NCI-H69 (cell line): ENCODE results near the gene CDK10.
"Not testable (repeated sequence)": the region's sequence is repeated elsewhere in the genome, so short reads cannot be mapped to it uniquely, and the experiment has no call there.

ENCODE experiments used
- DNase-seq: peaks from one replicate; lab custom pipeline; 2025; lab: John Stamatoyannopoulos, UW

CDK10 gene

DNA sequence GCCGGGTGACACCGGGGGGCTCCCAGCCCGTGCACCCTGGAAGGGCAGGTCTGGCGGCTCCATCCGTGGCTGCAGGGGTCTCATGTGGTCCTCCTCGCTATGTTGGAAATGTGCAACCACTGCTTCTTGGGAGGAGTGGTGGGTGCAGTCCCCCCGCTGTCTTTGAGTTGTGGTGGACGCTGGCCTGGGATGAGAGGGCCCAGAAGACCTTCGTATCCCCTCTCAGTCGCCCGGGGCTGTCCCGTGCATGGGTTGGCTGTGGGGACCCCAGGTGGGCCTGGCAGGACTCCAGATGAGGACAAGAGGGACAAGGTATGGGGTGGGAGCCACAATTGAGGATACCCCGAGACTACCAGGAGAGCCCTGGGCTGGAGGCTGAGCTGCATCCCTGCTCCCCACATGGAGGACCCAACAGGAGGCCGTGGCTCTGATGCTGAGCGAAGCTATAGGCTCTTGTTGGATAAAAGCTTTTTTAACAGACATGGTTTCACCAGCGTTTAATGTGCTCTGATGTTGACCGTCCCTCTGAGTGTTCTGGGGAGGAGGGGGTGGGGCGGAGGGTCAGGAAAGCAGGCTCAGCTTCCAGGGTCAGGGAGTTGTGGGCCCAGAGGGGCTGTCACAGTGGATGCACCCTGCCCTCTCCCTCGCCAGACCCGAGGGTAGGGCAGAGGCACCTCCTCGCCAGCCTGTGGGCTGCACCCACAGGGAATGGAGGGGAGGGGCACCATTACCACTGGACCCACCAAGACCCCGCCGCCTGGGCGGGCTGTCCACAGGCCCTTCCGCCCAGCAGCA lies 9.6 kb downstream of the CDK10 start:
- no peak for DNase-seq

DNA sequence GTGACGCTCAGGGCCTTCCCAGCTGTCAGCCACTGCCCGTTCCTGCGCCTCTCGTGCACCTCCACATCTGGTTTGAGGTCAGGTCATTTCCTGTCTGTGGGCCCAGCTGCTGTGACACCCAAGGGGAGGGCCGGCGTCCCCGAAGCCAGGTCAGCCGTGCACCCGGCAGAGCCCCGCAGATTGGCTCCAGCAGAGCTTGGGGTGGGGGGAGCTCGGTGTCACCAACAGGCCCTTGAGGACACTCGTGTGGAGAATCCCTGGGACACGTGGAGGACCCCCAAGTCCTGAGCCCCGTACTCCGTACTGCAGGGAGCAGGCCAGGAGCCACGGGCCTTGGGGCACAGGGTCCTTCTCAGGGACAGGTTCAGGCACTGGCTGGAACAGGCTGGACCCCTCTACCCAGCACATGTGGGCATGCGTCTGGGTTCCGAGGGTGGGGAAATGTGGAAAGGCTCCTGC lies 10.2 kb downstream of the CDK10 start:
- no peak for DNase-seq

DNA sequence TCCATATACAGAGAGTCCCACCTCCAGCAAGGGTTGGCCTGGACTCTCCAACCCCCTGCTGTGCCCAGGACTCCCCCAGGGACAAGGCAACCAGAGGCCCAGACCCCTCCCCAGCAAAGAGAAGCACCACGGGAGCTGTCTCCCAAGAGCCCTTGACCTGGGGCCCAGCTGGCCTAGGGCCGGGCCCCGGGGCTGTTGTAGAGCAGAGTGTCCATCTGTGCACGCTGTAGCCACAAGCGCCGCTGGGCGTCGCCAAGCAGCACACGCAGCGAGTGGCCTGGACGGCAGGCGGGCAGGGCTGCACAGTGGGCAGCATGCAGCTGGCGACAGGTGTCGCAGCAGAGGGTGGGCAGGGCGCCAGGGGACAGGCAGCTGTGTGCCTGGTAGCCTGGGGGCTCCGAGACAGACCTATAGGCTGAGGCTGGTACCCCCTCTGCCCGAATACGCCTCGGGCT lies 10.7 kb downstream of the CDK10 start:
- DNase-seq: peak; percentile 86

- peak; percentile 57 for DNase-seq
Observed at GRCh38 chr16:89697616-89698331, 11.3 kb downstream of the CDK10 start.

DNA sequence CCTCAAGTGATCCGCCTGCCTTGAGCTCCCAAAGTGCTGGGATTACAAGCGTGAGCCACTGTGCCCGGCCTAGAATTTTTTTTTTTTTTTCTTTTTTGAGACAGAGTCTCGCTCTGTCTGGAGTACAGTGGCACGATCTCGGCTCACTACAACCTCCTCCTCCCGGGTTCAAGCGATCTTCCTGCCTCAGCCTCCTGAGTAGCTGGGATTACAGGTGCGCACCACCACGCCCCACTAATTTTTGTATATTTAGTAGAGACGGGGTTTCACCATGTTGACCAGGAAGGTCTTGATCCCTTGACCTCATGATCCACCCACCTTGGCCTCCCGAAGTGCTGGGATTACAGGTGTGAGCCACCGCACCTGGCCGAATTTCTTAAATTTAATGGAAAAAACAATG lies 12.2 kb downstream of the CDK10 start:
- not testable (repeated sequence) for DNase-seq

DNA sequence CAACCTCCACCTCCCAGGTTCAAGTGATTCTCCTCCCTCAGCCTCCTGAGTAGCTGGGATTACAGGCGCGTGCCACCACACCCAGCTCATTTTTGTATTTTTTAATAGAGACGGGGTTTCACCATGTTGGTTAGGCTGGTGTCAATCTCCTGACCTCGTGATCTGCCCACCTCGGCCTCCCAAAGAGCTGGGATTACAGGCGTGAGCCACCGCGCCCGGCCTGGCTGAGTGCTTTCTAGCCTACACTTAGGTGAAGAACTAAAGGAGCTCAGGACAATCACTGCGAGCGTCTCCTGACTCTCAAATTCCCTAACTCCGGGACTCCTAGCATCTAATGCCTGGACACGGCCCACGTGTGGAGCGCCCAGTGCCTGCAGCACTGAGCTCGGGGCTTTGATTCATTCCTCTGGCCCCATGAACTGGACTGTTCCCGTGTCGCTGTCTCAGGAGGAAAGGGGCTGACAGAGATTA lies 13.2 kb downstream of the CDK10 start:
- not testable (repeated sequence) for DNase-seq

- peak; percentile 99 for DNase-seq
Observed at GRCh38 chr16:89700100-89700648, 13.7 kb downstream of the CDK10 start.

- peak; percentile 82 for DNase-seq
Observed at GRCh38 chr16:89700649-89701424, 14.3 kb downstream of the CDK10 start.

DNA sequence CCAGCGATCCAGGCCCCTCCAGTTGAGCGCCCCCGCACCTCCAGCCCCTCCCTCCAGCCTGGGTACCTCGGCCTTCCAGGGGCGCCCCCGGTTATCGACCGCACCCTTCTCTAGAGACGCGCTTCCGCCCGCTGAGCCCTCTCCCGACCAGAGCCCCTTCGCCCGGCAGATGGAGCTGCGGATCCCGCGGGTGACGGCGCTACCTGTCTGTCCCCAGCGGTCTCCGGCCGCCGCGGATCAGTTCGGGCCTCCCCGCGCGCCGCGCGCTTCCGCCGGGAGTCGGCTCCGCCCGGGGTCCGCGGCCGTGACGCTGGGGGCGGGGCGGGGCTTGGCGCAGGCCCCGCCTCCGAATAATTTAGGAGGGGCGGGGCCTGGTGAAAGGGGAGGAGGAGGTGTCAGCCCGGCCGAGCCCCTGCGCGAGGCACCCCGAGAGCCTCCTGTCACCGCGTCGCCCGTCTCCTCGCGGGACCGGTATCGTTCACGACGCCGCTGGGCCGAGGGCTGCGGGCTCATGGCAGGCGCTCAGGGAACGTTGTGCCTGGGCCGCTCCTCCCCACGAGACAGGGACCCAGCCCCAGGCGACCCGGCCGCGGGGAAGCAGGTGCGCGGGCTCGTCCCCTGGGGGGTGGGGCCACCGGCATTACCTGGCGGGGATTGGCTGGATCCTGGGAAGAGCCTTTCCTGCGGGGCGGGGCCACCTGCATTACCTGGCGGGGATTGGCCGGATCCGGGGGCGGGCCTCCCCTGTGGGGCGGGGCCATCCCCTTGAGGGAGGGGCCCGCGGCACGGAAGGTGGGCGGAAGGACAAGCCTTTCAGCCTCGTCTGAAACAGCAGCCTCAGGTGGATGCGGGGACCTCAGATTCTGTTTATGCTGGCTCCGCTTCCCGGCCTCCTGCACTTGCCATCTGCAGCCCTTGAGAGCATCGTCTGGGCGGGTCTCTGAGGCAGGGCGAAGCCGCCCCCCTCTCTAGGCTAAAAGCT lies 15.2 kb downstream of the CDK10 start, which contains the start of gene SPATA2L:
Gene SPATA2L, minus strand, starts transcription at position 281 of the 982 bp plus-strand sequence. CDS start 473 bp downstream, outside the sequence.
- DNase-seq: peak; percentile 96

DNA sequence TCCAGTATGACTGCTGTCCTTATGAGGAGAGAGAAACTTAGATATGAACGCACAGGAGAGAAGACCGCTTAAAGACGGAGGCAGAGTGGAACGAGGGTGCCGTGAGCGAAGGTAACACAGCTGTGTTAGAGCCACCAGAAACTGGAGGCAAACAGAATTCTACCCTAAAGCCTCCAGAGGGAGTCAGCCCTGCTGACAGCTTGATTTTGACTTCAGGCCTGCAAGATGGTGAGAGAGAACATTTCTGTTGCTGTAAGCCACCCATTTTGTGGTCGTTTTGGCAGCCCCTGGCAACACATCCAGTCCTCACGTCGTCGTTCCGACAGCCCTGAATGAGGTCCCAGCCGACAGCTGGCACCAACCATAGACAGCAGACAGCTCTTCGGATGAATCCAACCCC lies 17.8 kb downstream of the CDK10 start:
- DNase-seq: no peak

- no peak for DNase-seq
Observed at GRCh38 chr16:89705006-89705405, 18.5 kb downstream of the CDK10 start.

GRCh38 chr16:89706518-89707260 lies 20.2 kb downstream of the CDK10 start:
- no peak for DNase-seq

GRCh38 chr16:89707695-89708094 lies 21.2 kb downstream of the CDK10 start:
- DNase-seq: no peak

DNA sequence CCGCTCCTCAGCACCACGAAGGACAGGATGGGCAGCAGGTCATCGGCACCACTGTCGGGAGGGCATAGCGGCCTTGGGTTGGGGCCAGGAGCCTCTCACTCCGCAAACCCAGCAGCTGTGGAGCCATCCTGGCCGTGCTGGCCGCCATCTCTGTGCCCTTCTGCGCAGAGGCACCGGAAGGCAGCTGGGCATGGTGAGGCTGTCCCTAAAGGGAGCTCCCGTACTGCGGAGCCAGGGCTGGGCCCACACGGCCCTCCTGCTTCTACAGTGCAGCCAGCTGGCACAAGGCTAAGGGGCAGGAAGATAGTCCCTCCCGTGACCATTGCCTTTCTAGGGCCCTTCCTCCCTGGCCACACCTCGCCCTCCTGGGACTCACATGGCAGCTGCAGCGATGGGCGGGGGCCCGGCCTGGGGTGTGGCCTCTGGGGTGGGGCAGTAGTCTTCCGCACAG lies 22.0 kb downstream of the CDK10 start:
- no peak for DNase-seq

DNA sequence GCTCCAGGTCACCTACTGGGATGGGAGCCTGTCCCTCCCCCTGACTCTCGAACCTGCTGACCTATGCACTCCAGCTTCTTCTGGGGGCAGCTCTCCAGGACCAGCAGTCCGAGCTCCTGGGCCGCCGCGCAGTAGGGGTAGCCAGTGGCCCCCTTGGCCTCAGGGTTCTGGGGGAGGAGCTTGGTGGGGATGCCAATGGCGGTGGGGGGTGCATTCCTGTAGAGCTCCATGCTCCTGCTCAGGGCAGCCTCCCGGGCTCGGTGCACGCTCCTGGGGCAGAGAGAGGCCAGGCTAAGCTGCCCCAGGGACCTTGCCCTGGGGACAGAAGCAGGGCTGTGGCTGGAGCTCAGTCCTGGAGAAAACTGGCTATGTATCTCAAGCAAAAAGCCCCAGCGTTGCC lies 22.7 kb downstream of the CDK10 start:
- DNase-seq: no peak

- no peak for DNase-seq
Observed at GRCh38 chr16:89709716-89710432, 23.4 kb downstream of the CDK10 start.

- peak; percentile 37 for DNase-seq
Observed at GRCh38 chr16:89710709-89711564, 24.4 kb downstream of the CDK10 start.
